Fibroblast of the aortic adventitia (primary cell): Measurements from ENCODE around the gene TMEM234. TPM values are rescaled to one million over a fixed set of nuclear protein-coding genes. Genes with fewer than 3 reads are reported as not detected.

Experiments
- DNase-seq: peaks from one replicate; pipeline ENCODE4 v3.0.0-alpha.2; 2010; ENCODE audit warnings: low read depth
- H3K4me3 ChIP-seq: 2 replicates; pipeline ENCODE4 v1.5.1; 2011; ENCODE audit warnings: low read depth, mild to moderate bottlenecking, control low read depth, low read length, moderate library complexity
- total RNA-seq: library from RNA; depleted of rRNA; stranded (reverse); fragments of >200 nt; gene quantifications from 2 replicates; pipeline ENCODE4 v1.2.3, GENCODE V29; 2012; ENCODE audit warnings: low replicate concordance
- TF ChIP-seq, protein P1 (sequence below): IDR thresholded peaks from 2 replicates; pipeline ENCODE4 v1.5.1; 2011; ENCODE audit warnings: mild to moderate bottlenecking, low read length, control low read depth, inconsistent platforms; ENCODE audit not compliant: insufficient read depth

TMEM234 gene
- total RNA-seq, 1 donor = 18.3 TPM

DNA sequence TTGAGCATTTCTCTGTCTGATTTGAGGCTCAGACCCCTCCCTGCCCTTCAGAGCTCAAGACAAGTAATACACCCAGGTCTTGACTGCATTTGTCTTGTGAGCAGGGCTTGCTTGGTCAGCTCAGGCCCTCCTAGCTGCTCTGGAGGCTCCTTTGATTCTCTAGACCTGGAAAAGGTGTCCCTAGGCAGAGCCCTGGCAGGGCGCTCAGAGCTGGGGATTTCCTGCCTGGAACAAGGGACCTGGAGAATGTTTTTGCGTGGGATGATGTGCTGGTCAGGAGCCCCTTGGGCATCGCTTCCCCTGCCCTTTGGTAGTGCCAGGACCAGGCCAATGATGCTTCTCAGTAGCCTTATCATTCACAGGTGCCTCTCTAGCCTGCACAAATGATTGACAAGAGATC, 26.6 kb downstream of the TMEM234 start:
- TF ChIP-seq, protein P1, sequence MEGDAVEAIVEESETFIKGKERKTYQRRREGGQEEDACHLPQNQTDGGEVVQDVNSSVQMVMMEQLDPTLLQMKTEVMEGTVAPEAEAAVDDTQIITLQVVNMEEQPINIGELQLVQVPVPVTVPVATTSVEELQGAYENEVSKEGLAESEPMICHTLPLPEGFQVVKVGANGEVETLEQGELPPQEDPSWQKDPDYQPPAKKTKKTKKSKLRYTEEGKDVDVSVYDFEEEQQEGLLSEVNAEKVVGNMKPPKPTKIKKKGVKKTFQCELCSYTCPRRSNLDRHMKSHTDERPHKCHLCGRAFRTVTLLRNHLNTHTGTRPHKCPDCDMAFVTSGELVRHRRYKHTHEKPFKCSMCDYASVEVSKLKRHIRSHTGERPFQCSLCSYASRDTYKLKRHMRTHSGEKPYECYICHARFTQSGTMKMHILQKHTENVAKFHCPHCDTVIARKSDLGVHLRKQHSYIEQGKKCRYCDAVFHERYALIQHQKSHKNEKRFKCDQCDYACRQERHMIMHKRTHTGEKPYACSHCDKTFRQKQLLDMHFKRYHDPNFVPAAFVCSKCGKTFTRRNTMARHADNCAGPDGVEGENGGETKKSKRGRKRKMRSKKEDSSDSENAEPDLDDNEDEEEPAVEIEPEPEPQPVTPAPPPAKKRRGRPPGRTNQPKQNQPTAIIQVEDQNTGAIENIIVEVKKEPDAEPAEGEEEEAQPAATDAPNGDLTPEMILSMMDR = no peak
- no peak for DNase-seq
- no peak overlapping the region for H3K4me3 ChIP-seq

DNA sequence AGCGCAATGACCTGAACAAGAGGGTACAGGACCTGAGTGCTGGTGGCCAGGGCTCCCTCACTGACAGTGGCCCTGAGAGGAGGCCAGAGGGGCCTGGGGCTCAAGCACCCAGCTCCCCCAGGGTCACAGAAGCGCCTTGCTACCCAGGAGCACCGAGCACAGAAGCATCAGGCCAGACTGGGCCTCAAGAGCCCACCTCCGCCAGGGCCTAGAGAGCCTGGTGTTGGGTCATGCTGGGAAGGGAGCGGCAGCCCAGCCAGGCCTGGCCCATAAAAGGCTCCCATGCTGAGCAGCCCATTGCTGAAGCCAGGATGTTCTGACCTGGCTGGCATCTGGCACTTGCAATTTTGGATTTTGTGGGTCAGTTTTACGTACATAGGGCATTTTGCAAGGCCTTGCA, 27.2 kb downstream of the TMEM234 start:
- TF ChIP-seq, protein P1 = no peak
- no peak overlapping the region for H3K4me3 ChIP-seq
- no peak for DNase-seq

DNA sequence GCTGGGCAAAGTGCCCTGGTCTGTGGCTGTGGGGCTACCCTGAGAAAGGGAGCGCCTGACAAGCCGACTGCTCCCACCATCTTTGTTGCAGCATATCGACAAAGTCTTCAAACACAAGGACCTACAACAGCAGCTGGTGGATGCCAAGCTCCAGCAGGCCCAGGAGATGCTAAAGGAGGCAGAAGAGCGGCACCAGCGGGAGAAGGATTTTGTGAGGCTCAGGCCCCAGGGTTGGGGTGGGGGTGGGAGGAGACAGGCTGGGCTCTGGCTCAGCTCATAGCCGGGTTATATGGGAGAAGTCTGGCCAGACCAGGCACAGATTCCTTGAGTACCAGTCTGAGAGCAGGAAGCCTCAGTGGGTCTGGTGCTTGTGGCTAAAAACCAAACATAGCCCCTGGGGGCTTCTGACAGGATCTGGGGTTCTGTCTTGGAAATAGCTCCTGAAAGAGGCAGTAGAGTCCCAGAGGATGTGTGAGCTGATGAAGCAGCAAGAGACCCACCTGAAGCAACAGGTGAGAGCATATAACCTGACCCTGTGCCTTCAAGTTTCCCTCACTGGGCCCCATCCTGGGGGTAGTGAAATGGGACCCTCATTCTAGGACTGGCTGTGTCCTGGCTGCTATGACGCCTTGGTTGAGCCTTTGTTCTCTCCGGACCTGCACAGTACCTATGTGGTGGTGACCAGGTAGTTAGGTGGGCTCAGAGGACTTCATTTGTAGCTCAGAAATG, 29.8 kb downstream of the TMEM234 start:
- DNase-seq = no peak
- H3K4me3 ChIP-seq = no peak overlapping the region
- TF ChIP-seq, protein P1 = no peak

DNA sequence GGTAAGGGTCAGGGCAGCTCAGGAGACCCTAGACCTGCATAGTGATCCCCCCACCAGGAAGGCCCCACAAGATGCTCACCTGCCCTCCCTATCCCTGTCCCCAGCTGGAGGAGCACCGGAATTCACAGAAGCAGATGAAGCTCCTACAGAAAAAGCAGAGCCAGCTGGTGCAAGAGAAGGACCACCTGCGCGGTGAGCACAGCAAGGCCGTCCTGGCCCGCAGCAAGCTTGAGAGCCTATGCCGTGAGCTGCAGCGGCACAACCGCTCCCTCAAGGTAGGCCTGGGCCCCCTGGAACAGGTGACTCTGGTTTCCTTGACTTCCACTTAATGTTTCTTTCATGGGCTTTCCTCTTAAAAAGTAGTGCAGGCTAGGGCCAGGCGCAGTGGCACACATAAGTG, 34.3 kb downstream of the TMEM234 start:
- H3K4me3 ChIP-seq = no peak overlapping the region
- TF ChIP-seq, protein P1 = no peak
- no peak for DNase-seq

DNA sequence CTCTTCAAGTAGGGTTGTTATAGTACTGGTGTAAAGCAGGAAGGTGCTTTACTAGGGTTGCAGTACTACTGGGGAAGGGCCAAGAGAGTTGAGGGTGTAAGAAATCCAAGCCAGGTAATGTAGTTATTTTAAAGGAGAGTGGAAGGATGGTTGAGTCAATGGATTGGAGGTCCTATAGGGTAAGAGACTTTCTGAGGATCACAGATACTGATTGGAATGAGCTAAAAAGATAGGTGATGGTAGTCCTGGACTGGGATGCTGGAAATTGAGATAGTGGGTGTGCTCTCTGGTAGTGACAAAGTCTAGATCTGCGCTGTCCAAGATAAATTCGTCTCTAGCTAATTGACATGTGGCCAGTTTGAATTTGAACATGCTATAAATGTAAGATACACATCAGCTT, 35.7 kb downstream of the TMEM234 start:
- TF ChIP-seq, protein P1 = no peak
- no peak overlapping the region for H3K4me3 ChIP-seq
- DNase-seq = no peak

DNA sequence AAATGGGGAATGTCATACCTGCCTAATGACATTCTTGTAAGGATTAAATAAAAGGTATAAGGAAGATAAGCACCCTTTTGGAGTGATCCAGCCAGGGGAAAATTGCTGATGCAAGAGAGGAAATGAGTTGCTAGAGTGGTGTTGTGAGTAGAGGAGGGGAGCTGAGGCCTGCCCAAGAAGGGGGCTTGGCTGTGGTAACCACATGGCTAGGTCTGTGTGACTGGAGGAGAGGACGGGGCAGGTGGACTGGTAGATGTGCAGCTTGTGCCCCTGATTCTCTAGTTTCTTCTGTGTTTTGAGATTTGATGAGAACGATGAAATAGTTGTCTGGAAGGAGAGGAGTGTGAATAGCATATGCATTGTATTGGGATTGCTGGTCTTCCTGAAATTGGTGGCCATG, 36.1 kb downstream of the TMEM234 start:
- TF ChIP-seq, protein P1 = no peak
- DNase-seq = no peak
- no peak overlapping the region for H3K4me3 ChIP-seq

DNA sequence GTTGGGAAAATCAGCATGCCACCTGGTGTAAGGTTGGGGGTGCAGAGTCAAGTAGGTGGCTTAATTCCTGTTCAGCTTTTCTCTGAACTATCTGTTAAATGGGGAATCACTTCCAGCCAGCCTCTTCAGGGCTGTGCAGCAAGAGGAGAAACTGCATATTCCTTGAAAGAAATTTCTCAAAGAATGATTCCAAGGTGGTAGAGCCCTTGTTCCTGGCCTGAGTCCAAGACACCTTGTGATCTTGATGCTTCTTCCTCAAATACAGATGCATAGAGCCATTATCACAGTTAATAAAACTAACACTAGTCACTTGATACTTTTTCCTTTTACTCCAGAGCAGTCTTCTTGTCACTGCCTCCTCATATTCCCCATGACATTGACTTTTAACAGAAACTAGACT, 37.5 kb downstream of the TMEM234 start:
- TF ChIP-seq, protein P1 = no peak
- DNase-seq = no peak
- H3K4me3 ChIP-seq = no peak overlapping the region
